DMS153 (cell line): ENCODE data around the gene PEPD.

ENCODE experiments used
- DNase-seq: peaks from one replicate; lab custom pipeline; 2025; lab: John Stamatoyannopoulos, UW

PEPD gene

DNA sequence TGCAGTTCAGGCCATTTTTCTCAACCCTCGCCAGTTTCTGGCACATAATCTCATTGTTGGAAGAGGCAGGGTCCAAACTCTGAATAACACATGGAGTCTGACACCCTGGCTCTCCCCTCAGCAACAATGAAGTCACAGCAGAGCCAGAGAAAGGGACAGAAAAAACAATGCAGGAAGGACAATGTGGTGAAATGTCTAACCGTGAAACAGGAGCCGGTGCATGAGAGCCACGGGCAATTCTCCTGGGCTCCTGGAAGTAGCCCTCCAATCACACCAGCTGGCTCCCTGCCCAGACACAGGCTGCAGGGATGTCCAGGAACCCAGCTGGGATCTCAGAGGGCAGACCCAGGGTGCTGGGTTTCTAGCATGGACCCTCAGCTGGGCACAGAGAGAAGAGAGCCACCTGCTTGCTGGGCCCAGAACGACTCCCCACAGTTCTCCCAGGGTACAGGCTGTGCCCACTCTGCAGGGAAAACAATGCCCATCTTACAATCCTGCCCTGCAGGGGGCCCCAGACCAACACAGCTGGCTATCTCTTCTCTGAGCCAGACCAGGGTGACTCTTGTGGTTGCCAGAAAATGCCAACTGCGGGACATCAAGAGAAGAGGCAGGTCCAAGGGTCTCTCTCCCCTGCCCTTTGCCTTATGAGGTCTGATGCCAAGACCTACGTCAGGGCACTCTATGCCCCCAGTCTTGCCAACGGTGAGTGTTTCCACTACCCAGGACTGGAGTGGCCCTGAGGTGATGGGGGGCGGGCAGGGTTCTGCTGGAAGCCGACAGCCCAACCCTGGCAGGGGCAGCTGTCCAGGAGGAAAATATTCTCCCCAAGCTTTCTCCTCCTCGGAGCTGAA, 83.5 kb downstream of the PEPD start:
- peak; percentile 41 for DNase-seq

DNA sequence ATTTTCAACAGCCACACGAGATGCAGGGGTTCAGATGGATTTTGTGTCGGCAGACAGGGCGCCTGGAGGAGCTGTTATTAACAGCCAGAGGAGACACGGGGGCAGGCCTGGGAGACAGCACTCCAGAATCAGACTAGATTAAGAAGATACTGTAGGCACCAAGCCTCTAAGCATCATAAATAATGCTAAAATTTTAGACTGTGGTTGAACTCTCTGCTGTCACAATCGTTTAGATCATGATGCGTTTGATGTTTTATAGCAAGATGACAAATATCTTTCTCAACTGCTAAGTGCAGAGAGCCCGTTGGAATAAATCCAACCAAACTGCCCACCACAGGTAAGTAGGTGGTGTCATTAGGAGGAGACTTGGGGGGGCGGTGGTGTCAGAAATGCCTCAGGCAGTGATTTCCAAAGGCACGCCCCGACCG, 84.2 kb downstream of the PEPD start:
- no peak for DNase-seq

DNA sequence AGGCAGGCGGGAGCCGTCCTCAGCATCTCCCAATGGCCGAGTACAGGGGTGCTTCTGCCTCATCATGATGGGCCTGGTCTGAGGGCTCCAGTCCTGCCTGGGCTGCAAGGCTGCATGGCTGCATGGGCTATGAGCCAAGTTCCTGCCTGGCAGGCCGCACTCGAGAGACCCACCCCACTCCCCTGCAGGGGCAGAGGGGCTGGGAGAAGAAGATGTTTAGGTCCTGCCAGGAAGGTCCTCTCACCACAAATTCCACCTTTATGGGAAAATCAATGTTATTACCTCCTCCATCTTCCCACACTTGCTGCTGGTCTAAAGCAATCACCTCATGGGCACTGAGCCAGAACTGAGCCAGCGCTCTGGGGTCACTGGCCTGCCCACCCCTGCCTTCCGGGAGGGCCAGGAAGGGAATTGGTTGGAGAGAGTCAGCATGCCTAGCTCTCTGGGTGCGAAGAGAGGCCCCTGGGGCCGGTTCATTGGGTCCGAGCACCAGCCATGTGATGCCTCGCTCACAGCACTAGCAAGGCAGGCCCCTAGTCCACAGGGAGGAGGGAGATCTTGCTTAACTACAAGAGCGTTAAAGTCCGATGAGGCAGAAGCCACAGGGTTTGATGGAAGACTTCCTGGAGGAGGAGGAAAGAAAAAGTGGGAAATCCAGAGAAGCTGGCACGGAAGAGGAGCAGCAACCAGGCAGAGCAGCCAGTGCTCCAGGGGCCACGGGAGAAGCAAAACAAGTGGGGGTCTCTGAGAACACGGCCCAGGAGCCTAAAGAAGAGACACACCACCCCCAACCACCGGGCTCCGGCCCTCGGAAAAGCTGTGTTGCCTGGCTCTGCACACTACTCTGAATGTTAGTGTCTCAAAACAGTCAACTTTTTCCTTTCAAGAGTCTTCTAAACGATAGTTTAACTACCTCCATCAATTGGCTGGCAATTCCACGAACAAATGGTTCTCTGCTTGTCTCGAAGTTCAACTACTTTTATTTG, 84.9 kb downstream of the PEPD start:
- no peak for DNase-seq

DNA sequence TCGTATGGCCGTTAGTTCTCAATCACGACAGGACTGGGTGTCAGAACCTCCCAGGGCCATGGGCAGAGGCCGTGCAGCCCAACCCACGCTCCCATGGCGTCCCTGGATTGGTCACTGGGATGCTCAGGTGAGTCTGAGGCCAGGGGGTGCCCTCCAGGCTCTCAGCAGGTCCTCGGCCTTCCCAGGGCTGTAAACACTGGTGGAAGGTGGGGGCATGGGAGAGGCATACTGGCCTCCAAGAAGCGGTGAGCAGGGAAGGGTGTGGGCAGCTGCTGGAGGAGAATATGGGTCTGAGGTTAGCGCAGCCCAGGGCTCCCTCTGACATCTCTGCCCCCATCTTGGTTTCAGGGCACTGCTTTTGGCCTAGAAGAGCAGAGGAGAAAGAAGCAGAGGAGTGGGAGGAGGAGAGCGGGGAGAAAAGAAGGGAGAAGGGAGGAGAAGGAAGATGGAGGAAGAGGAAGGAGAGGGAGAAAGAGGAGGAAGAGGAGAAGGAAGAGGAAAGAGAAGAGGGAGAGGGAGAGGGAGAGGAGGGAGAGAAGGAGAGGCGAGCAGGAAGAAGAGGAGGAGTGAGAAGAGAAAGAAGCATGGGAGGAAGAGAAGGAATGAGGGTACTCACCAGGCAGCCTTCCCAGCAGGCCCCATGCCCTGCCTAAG, 85.8 kb downstream of the PEPD start:
- DNase-seq, result no peak

DNA sequence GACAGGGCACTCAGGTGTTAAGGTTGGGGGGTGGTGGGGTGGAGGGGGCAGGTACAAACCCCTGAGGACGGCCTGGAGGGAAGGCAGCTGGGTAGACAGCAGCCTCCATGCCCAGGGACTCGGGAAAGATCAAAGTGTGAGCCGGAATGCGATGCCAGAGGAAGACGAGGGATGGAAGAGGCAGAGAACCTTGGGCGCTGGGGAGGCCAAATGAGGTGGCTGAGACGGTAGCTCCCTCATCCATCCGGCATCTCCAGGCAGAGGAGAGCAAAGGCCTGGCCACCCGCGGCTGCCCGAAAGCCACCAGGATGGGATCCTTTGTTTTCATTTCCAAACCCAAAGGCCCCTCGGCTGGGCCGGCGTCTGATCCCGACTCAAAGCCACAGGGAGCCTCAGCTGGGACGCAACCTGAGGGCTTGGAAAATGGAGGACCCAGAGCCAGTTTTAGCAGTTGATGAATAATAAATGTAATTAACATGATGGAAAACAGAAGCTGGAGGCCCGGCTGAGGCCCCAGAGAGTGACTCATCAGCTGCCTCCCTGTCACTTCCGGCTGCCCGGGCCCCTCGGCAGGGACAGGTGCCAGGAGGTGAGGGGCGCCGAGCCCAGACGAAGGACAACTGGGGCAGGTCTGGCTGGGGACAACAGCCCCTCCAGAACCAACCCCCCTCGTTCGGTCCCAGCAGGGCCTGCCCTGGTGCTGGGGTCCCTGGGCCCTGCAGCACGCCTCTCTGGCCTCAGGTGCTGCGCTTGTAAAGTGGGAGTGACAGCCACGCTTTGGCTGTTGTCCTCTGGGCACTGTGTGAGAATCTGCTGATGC, 86.5 kb downstream of the PEPD start:
- DNase-seq, result no peak

DNA sequence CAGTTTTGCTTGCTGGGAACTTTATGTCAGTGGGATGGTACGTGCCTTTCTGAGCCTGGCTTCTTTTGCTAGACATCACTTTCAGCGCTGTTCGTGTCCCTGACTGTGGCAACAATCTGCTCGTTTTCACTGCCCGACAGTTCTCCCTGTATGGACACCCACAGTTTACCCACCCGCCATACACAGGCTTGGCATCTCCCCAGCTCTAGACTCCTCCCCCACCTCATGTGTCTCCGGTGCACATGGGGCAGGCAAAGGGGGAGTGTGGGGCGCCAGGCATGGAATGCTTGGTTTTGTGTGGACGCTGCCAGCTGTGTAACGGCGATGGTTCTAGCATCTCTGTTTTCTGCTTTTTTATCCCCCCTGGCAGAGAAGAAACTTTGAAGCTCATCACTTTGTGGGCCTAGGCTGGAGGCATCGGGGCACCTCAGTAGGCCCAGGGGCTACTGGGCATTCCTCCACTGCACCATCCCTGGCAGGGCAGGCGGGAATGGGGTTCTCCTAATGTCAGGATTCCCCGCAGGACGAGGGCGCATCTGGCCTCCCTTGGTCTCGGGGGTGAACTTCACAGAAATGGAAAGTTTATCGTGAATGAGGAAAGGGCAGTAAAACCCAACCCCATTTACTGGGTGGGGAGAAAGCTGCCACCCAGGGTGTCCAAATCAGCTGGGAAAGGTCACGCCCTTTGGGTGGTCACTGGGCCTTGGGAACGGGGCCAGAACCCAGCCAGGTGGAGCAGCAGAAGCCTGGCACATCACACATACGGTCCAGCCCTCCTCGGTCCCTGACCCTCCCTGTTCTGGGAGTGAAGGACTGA, 87.3 kb downstream of the PEPD start:
- DNase-seq, result no peak

DNA sequence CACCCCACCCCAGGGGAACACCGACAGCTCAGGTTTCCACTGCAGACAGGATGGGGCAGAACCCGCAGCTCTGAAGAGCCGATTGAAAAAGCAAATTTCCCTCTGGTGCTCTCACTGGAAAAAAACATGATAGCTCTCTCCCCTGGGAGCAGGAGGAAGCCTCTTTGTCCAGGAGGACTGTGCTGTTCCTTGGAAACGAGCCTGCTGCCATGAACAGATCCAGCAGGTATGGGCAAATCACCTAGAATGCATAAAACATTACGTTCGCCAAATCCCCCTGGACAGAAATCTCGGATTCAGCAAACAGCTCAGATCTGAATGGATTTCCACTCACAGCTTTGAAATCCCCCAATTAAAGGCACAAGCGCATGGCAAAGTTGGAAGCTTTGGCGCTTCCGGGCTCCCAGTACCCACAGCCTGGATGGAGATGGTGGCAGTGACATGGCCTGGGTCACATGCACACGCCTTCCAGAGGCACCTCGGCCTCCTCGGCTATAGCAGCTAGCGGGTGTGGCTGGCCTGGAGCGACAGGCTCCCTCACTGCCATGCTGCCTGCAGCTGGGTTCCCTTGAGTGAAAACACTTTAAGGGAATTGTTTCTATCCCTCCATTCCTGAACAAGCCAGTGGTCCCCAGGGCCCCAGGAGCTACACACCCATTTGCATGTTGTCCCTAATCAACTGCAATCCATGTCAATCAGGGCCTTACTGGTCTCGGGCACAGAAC, 89.0 kb downstream of the PEPD start:
- peak; percentile 15 for DNase-seq

DNA sequence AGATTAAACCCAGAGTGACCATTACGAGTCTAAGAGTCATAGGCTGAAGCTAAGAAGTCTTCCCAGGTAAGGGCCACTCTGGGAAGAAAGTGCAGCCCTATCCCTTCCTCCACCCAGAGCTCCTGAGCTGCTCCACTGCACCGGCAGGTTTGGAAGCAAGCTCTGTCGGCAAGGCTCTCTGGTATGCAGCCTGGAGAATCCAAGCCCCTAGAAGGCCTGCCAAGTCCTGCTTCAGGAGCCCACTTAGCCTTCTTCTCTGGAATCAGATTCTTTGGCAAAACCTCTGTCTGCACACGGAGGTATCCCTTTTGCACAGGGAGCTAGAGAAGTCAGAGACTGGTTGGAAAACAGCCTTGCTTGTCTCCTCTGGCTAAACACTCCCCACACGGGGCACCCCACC, 89.6 kb downstream of the PEPD start:
- DNase-seq, result no peak

DNA sequence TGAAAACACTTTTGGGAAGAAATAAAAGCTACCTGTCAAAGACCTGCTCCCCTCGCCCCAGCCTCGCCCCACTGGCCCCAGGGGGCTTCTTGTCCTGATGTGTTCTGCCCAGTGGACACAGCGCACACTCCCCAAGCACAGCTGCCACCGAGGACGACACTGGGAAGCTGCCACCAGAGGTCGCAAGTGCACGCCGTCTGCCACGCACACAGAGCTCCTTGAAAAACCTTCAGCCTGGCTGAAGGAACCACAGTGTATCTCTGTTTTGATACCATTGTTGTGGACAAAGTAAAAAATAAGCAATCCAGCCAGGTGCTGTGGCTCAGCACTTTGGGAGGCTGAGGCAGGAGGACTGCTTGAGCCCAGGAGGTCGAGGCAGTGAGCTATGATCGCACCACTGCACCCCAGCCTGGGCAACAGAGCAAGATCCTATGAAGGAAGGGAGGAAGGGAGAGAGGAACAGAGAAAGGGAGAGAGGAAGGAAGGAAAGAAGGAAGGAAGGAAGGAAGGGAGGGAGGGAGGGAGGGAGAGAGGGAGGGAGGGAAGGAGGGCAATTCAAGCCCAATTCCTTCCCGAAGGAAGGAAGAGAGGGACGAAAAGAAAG, 90.8 kb downstream of the PEPD start:
- DNase-seq, result peak; percentile 42

DNA sequence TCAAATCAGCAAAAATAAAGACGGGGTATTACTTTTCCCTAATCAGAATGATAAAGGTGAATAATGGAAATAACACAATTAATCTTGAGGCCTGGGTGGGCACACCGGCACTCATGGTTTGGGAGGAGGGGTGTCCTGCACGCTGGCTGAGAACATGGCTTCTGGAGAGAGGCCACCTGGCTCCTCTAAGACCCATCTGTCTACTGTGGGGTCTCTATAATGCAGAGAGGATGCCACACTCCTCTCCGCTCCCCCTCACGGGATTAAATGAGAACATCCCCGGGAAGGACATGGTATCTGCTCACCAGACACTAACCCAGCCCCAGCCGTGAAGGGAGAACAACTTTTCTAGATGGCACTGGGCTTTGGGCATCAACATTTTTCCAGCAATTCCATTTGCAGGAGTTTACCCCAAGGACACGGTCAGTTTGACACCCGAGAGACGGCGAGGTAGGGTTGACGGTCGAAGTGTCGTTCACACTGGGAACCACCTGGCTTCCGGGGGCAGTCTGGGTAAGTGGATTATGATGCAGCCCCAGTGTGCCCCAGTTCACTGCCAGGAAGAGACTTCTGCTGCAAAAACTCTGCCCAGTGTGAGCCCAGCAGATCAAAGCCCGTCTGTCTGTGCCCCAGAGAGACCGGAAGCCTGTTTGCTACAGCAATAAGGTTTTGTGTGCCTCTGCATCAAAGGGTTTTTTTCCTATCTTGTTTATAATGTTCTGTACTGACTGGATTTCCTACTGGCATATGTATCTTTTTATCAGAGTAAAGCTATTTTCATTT, 91.5 kb downstream of the PEPD start:
- no peak for DNase-seq

DNA sequence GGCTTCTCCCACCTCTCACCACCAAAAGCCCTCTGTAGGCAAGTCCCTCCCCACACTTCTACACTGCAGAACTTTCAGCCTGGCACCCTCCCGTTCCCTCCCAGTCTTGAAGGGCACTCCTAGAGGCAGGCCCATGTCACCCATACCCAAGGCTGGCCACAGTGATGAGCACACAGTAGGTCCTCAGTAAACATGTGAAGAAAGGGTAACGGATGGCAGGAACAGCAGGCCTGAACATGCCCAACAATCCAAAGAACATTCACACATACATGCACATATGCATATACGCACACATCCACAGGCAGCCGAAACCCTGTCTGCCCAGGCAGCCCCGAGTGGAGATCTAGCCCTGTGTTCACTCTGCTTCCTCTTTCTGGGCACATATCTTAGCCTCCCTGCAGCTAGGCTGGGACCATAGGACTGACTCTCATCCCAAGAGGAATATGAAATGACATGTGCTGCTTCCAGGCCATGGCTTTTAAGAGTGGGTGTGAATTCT, 92.9 kb downstream of the PEPD start:
- DNase-seq, result no peak

DNA sequence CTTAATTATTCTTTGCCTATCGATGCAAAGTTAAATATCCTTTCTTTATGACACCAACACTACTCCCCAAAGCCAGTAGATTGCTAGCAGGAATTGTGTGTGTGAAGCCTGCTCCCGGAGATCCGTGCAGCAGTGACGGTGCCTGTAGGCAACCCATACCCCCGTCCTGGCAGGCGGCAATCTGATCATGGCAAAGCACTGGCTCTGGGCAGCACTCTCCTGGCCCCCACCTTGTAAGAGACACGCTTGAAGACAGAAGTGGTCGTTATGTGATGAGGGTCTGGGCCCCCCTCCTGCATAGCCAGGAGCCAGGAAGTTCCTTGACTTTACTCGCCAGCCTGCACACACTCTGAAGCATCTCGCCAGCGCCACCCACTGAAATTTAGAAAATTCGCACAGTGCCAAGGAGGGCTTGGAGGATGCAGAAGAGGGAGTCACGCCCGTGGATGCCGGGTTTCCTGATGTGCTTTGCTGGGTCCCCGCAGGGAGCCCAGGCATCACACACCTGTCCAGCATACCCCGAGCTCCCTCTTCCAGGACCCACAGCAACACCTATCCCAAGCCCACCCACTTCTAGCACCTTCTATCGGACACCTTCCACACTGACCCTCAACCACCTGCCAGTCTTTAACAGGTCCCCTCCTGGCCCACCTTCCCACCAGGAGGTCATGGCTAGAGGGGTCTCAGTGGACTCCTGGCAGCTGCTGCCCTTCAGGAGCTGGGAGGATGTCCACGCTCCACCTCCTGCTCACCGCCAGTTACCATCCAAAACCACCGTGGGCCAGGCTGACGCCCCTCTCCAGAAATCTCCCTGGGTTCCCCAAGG, 93.6 kb downstream of the PEPD start:
- DNase-seq, result no peak

DNA sequence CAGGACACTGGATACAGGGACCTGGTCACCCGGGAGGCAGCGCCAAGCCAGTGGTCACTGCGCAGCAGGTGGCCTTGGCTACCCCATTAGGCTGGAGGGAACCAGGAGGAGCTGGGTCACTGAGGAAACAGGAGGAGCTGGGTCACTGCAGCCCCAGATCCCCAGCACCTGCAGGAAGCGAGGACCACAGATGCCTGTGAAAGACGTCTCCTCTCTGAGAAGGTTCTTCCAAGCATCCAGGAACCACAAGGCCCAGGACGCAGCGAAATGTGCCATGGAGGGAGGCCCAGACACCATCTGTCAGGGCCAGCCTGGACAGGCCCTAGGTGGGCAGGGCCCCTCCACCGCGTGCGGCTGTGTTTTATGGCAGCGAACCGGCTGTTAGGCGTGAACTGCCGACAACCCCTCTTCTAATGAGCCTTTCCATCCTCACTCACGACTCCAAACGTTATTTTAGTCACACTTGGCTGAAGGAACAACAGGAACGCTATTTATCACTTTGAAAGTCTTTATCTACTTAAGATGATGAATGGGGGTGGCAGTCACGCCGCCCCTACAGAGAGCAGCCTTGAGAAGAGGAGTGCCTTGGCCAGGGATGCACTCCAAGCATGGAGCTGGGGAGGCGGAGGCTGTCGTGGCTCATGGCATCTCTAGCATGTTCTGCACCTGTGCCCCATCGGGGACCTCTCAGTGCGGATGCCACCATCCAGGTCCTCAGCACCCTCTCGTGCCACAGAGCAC, 94.8 kb downstream of the PEPD start:
- DNase-seq, result no peak

DNA sequence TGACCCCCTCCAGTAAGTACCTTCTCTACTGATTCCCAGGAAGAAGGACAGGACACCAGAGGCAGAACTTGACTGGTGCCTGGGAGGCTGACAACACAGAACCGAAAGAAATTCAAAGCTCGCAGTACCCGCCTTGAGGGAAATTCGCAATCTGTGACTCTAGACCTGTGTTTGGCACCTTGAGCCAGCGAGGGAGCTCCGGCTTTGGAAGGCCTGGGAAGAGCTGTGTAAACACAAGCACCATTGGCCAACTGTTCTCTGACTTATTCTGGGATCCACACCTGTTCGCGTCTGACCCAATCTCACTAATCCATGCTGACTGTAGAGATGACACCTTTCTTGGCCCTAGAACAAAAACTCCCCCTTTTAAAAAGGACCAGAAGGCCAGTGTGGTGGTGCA, 97.4 kb downstream of the PEPD start:
- no peak for DNase-seq

DNA sequence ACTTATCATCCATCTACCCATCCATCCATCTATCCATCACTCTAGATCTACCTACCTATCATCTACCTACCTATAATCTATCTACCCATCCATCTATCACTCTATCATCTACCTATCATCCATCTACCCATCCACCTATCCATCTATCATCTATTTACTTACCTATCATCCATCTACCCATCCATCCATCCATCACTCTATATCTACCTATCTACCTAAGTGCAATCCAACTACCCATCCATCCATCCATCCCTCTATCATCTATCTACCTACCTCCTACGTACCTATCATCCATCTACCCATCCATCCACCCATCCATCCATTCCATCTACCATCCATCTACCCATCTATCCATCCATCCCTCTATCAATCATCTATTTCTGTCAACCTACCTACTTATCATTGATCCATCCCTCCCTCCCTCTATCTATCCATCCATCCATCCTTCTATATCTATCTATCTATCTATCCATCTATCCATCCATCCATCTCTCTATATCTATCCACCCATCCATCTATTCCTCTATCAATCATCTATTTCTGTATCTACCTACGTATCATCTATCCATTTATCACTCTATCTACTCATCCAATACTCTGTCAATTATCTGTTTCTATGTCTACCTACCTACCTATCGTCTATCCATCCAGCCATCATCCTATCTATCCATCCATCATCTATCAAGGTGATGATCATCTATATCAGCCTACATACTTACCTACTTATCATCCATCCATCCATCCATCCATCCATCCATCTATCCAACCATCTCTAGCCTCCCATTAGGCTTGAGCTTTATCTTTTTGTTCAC, 99.0 kb downstream of the PEPD start:
- no peak for DNase-seq

DNA sequence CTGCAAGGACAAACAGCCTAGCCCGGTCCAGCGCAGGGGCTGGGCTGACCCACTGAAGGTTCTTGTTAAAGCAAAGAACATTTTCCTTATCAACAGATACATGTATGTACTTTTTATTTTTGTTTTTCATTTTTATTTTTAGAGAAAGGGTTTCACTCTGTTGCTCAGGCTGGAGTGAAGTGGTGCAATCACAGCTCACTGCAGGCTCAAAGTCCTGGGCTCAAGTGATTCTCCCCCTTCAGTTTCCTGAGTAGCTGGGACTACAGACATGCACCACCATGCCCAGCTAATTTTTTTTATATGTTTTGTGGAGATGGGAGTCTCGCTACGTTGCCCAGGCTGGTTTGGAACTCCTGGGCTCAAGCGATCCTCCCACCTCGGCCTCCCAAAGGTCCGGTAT, 100.2 kb downstream of the PEPD start:
- DNase-seq, result no peak
